DND-41 (cell line): ENCODE results near the gene TRIM29.

Experiments
- CTCF ChIP-seq: IDR thresholded peaks from 2 replicates; pipeline ENCODE4 v1.5.1; 2012; ENCODE audit warnings: borderline replicate concordance, low read length, moderate library complexity, mild to moderate bottlenecking; ENCODE audit not compliant: poor library complexity, severe bottlenecking; ENCODE audit errors: extremely low read depth
- EZH2 ChIP-seq: IDR thresholded peaks from 3 replicates; pipeline ENCODE4 v1.6.1; 2012; ENCODE audit warnings: borderline replicate concordance, low read depth, mild to moderate bottlenecking, moderate library complexity, low read length, inconsistent platforms; ENCODE audit not compliant: severe bottlenecking

GRCh38 chr11:120167659-120168058 lies 29.7 kb upstream of the TRIM29 start:
- TF ChIP-seq CTCF (no peak), EZH2 (no peak)
